DMS53 treated with DMSO at 0.1 percent for 48 hours (cell line): Measurements from ENCODE around the gene KRTAP1-3.
"Not testable (repeated sequence)": the region's sequence is repeated elsewhere in the genome, so short reads cannot be mapped to it uniquely, and the experiment has no call there.

ENCODE experiments used
- DNase-seq: peaks from one replicate; lab custom pipeline; 2025; ENCODE audit not compliant: unreplicated experiment; lab: John Stamatoyannopoulos, UW

KRTAP1-3 gene

GRCh38 chr17:41012326-41013120, 22.2 kb downstream of the KRTAP1-3 start:
- peak; percentile 19 for DNase-seq

GRCh38 chr17:41010441-41010840, 24.2 kb downstream of the KRTAP1-3 start:
- DNase-seq, result no peak

DNA sequence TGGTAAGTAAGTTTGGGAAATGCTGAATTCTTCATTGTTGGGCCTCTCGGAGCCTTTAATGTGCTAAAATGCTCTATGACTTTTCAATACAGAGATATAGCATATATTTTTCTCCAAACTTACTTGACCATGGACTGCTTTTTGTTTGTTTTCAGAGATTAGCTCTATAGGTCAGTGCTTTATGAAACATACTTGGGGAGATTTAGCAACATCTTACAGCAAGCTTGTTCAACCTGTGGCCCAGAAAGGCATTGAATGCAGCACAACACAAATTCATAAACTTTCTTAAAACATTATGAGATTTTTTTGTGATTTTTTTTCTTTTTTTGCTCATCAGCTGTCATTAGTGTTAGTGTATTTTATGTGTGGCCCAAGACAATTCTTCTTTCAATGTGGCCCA, 24.7 kb downstream of the KRTAP1-3 start:
- DNase-seq, result no peak

- DNase-seq, result peak; percentile 54
Measured at GRCh38 chr17:41009301-41009760, 25.3 kb downstream of the KRTAP1-3 start.

DNA sequence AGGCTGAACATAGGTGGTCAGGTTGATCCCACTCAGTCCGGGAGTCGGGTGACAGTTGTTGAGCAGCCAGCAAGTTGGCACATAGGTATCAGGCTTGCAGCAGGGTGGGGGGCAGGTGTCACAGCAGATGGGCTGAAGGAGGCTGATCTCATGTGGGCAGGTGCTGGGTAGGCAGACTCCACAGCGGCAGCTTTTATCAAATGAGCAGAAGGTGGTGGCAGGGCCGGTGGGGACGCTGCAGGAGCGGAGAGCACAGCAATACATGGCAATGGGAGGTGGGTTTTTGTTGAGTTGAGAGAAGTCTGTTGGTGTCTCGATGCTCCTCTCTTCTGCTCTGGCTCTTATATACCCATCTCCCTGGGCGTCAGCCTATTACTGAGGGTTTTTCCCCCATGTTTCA, 25.9 kb downstream of the KRTAP1-3 start, which contains the start of gene KRTAP3-1:
TSS of gene KRTAP3-1 (minus strand) at position 318 of the 400 bp plus-strand sequence. CDS start at position 264, 54 bp downstream.
- peak; percentile 60 for DNase-seq

- no peak for DNase-seq
Measured at GRCh38 chr17:41004397-41004796, 30.3 kb downstream of the KRTAP1-3 start.

GRCh38 chr17:41003926-41004325, 30.7 kb downstream of the KRTAP1-3 start:
- DNase-seq, result no peak

- no peak for DNase-seq
Measured at GRCh38 chr17:41002814-41003213, 31.9 kb downstream of the KRTAP1-3 start.

- no peak for DNase-seq
Measured at GRCh38 chr17:41001795-41002194, 32.9 kb downstream of the KRTAP1-3 start.

- DNase-seq, result not testable (repeated sequence)
Measured at GRCh38 chr17:40999563-40999962, 35.1 kb downstream of the KRTAP1-3 start, which contains the start of gene KRTAP3-2. TSS of gene KRTAP3-2 (minus strand) at chr17:40999906. CDS start at chr17:40999853, 53 bp downstream.

- no peak for DNase-seq
Measured at GRCh38 chr17:40997361-40997760, 37.3 kb downstream of the KRTAP1-3 start.

DNA sequence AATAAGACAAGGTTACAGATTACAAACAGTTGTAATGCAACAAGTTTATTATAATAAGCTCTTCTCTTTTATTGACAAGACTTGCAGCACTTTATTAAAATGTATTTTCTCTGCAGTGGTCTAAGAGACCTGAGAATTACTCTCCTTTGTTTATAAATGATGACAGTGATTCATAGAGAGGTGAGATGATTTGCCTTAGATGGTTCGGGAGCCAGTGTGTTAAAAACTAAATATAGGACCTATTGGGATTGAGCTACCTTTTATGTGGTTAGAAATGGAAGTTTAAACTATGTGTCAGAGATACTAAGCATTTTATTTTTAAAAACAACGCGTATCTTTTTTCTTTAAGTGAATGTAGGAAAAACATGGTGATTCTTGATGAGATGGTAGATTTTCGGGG, 37.8 kb downstream of the KRTAP1-3 start:
- no peak for DNase-seq

- DNase-seq, result no peak
Measured at GRCh38 chr17:40995116-40995515, 39.6 kb downstream of the KRTAP1-3 start.

GRCh38 chr17:40993839-40994238, 40.8 kb downstream of the KRTAP1-3 start, which contains the start of gene KRTAP3-3:
TSS of gene KRTAP3-3 (minus strand) at chr17:40994164. CDS start at chr17:40994097, 67 bp downstream.
- no peak for DNase-seq

- DNase-seq, result no peak
Measured at GRCh38 chr17:40993084-40993483, 41.6 kb downstream of the KRTAP1-3 start.

DNA sequence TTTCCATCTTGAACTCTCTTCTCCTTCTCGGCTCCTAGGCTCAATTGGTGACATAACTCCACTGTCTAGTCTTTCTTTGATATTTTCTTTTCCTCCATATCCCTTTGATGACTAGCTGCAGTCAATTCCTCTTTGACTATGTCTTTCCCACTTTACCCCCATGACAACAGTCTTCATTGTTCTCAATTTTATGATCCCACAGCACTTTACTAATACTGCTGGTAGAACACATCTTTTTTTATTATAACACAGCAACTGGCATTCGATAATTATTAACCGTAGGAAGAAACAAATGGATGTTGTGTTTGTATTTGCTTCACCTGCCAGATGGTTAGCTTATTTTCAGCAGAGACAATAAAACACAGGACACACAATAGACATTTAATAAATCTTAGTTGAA, 42.0 kb downstream of the KRTAP1-3 start:
- DNase-seq, result no peak

DNA sequence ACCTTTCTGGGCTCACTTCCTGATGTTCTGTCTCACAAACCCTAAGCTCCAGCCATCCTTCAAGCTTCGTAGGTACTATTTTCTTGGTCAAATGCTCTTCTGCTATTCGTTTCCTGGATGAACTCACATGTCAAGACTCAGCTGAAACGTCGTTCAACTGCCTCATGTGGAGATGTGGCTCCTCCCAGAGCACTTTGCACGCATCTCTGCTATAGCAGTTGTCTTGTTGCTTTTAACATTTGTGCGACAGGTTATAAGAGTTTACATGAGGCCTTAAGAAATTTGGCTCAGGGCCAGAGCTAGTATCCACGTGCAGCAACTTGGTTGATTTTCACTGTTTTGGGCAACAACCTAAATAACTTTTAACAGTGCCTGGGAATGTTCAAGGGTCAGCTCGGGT, 47.8 kb downstream of the KRTAP1-3 start:
- DNase-seq, result no peak

GRCh38 chr17:40984226-40984625, 50.4 kb downstream of the KRTAP1-3 start, which contains the start of gene KRT40:
TSS of gene KRT40 (minus strand) at chr17:40984326. CDS start at chr17:40984273, 53 bp downstream.
- DNase-seq, result no peak
